ENCODE measurements around the gene ARID3A.
A peak's percentile ranks its signal among the peaks of the same experiment; 100 is the strongest.

DNA sequence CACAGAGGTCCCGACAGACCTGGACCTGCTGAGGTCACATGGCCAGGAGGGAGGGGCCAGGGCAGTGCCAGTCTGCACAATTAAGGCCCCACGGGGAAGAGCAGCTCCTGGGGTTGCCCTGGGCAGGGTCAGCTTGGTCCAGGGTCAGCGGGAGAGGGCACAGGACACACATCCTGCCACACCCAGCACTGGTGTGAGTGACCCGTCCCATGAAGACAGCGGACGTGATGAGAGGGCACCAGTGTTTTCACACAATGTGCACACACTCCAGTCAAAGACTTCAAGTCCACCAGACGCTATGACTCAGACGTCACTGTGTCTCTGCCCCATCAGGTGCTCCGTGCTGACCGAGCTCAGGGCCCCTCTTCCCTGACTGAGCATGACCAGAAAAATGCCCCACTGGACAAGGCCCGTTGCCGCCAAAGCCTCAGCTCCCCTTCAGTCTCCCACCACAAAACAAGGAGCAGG, 90.8 kb downstream of the ARID3A start:
- TF ChIP-seq, protein P1, sequence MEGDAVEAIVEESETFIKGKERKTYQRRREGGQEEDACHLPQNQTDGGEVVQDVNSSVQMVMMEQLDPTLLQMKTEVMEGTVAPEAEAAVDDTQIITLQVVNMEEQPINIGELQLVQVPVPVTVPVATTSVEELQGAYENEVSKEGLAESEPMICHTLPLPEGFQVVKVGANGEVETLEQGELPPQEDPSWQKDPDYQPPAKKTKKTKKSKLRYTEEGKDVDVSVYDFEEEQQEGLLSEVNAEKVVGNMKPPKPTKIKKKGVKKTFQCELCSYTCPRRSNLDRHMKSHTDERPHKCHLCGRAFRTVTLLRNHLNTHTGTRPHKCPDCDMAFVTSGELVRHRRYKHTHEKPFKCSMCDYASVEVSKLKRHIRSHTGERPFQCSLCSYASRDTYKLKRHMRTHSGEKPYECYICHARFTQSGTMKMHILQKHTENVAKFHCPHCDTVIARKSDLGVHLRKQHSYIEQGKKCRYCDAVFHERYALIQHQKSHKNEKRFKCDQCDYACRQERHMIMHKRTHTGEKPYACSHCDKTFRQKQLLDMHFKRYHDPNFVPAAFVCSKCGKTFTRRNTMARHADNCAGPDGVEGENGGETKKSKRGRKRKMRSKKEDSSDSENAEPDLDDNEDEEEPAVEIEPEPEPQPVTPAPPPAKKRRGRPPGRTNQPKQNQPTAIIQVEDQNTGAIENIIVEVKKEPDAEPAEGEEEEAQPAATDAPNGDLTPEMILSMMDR (IDR thresholded peaks at IDR 0.05): no peak
- peak in 1 of 2 donors; percentile 40 for TF ChIP-seq POLR2A (IDR thresholded peaks at IDR 0.05)
